GM23338 (cell line): ENCODE measurements around the gene RAB6A.

Experiments
- EZH2 ChIP-seq: fragments of 200-600 bp; sonication (generic); IDR thresholded peaks from one replicate; pipeline ENCODE4 v1.8.0; 2017; ENCODE audit warnings: antibody characterized with exemption, mild to moderate bottlenecking, low read depth; ENCODE audit not compliant: unreplicated experiment
- JUNB ChIP-seq: IDR thresholded peaks from one replicate; pipeline ENCODE4 v1.6.1; 2016; ENCODE audit warnings: antibody characterized with exemption; ENCODE audit not compliant: unreplicated experiment
- POLR2AphosphoS5 ChIP-seq: IDR thresholded peaks from 2 replicates; pipeline ENCODE4 v1.6.1; 2016; ENCODE audit warnings: antibody characterized with exemption, low read depth
- STAT1 ChIP-seq: IDR thresholded peaks from one replicate; pipeline ENCODE4 v1.6.1; 2016; ENCODE audit warnings: antibody characterized with exemption; ENCODE audit not compliant: unreplicated experiment
- TF ChIP-seq, protein P1 (sequence below), 2 experiments: fragments of 200-600 bp in 1 of 2; sonication (generic) in 1 of 2; conservative IDR thresholded peaks; 2 replicates each; pipeline versions ENCODE4 v1.5.1 to v1.6.1; 2016 to 2017; ENCODE audit warnings: antibody characterized with exemption in 2 of 2, low read depth in 2 of 2, mild to moderate bottlenecking in 2 of 2, moderate library complexity in 1 of 2
- TF ChIP-seq, protein P2 (sequence below): IDR thresholded peaks from one replicate; pipeline ENCODE4 v1.6.1; 2018; ENCODE audit warnings: antibody characterized with exemption; ENCODE audit not compliant: unreplicated experiment

DNA sequence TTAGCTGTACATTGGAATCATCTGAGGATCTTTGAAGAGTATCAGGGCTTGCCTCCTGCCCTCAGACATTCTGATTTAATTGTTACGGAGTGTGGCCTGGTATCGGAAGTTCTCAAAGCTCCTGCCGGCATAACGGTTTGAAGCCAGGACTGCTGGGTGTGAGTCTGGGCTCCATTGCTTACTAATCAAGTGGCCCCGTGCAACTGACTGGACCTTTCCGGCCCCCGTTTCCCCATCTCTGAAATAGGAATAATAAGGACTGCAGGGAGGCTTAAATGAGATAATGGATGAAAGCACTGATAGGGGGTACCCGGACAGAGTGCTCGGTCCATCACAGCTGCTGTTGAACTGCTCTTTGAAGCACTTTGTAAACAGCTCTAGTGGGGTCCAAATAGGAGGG, 112.8 kb downstream of the RAB6A start:
- no peak for TF ChIP-seq EZH2
- no peak for TF ChIP-seq POLR2AphosphoS5
- TF ChIP-seq, protein P1, sequence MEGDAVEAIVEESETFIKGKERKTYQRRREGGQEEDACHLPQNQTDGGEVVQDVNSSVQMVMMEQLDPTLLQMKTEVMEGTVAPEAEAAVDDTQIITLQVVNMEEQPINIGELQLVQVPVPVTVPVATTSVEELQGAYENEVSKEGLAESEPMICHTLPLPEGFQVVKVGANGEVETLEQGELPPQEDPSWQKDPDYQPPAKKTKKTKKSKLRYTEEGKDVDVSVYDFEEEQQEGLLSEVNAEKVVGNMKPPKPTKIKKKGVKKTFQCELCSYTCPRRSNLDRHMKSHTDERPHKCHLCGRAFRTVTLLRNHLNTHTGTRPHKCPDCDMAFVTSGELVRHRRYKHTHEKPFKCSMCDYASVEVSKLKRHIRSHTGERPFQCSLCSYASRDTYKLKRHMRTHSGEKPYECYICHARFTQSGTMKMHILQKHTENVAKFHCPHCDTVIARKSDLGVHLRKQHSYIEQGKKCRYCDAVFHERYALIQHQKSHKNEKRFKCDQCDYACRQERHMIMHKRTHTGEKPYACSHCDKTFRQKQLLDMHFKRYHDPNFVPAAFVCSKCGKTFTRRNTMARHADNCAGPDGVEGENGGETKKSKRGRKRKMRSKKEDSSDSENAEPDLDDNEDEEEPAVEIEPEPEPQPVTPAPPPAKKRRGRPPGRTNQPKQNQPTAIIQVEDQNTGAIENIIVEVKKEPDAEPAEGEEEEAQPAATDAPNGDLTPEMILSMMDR (conservative IDR thresholded peaks at IDR 0.05; ENCODE audit: low read depth in 2 of 2), result no peak
- no peak for TF ChIP-seq STAT1
- TF ChIP-seq, protein P2, sequence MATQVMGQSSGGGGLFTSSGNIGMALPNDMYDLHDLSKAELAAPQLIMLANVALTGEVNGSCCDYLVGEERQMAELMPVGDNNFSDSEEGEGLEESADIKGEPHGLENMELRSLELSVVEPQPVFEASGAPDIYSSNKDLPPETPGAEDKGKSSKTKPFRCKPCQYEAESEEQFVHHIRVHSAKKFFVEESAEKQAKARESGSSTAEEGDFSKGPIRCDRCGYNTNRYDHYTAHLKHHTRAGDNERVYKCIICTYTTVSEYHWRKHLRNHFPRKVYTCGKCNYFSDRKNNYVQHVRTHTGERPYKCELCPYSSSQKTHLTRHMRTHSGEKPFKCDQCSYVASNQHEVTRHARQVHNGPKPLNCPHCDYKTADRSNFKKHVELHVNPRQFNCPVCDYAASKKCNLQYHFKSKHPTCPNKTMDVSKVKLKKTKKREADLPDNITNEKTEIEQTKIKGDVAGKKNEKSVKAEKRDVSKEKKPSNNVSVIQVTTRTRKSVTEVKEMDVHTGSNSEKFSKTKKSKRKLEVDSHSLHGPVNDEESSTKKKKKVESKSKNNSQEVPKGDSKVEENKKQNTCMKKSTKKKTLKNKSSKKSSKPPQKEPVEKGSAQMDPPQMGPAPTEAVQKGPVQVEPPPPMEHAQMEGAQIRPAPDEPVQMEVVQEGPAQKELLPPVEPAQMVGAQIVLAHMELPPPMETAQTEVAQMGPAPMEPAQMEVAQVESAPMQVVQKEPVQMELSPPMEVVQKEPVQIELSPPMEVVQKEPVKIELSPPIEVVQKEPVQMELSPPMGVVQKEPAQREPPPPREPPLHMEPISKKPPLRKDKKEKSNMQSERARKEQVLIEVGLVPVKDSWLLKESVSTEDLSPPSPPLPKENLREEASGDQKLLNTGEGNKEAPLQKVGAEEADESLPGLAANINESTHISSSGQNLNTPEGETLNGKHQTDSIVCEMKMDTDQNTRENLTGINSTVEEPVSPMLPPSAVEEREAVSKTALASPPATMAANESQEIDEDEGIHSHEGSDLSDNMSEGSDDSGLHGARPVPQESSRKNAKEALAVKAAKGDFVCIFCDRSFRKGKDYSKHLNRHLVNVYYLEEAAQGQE, result no peak
- no peak for TF ChIP-seq JUNB
